ENCODE measurements around the gene TEAD1.
"Not testable (repeated sequence)": the region's sequence is repeated elsewhere in the genome, so short reads cannot be mapped to it uniquely, and the experiment has no call there.

The TEAD1 gene

GRCh38 chr11:12864316-12865156 is 190.3 kb downstream of the TEAD1 start:
- Mint-ChIP-seq H3K4me3 (no peak overlapping the region), H3K27me3 (peaks cover 48% of the 10 kb centered on the region), H3K27ac (no peak overlapping the region), H3K9me3 (no peaks in the 10 kb centered on the region), H3K4me1 (ENCODE audit: low read depth) (peaks cover 5% of the 10 kb centered on the region), H3K36me3 (ENCODE audit: low read depth) (no peaks in the 10 kb centered on the region)

GRCh38 chr11:12865863-12866595 is 191.8 kb downstream of the TEAD1 start:
- Mint-ChIP-seq H3K4me3 (no peak overlapping the region), H3K27ac (no peak overlapping the region), H3K36me3 (ENCODE audit: low read depth) (no peaks in the 10 kb centered on the region), H3K9me3 (no peaks in the 10 kb centered on the region), H3K4me1 (ENCODE audit: low read depth) (peaks cover 5% of the 10 kb centered on the region), H3K27me3 (peaks cover 47% of the 10 kb centered on the region)

GRCh38 chr11:12867531-12867930 is 193.3 kb downstream of the TEAD1 start:
- peaks cover 5% of the 10 kb centered on the region for H3K4me1 Mint-ChIP-seq (ENCODE audit: low read depth)
- H3K9me3 Mint-ChIP-seq = no peaks in the 10 kb centered on the region
- H3K36me3 Mint-ChIP-seq (ENCODE audit: low read depth) = no peaks in the 10 kb centered on the region
- H3K4me3 Mint-ChIP-seq = no peak overlapping the region
- H3K27ac Mint-ChIP-seq = no peak overlapping the region
- H3K27me3 Mint-ChIP-seq = peaks cover 42% of the 10 kb centered on the region

- Mint-ChIP-seq H3K9me3 (no peaks in the 10 kb centered on the region), H3K36me3 (ENCODE audit: low read depth) (no peaks in the 10 kb centered on the region), H3K27ac (no peak overlapping the region), H3K4me1 (ENCODE audit: low read depth) (peaks cover 5% of the 10 kb centered on the region), H3K4me3 (no peak overlapping the region), H3K27me3 (peaks cover 33% of the 10 kb centered on the region)
Observed at GRCh38 chr11:12868315-12869073, 194.3 kb downstream of the TEAD1 start.

- Mint-ChIP-seq H3K27me3 (peaks cover 22% of the 10 kb centered on the region), H3K27ac (no peak overlapping the region), H3K36me3 (ENCODE audit: low read depth) (no peaks in the 10 kb centered on the region), H3K4me3 (no peak overlapping the region), H3K9me3 (no peaks in the 10 kb centered on the region), H3K4me1 (ENCODE audit: low read depth) (no peaks in the 10 kb centered on the region)
Observed at GRCh38 chr11:12871241-12871640, 197.0 kb downstream of the TEAD1 start.

GRCh38 chr11:12871788-12872321 is 197.6 kb downstream of the TEAD1 start:
- Mint-ChIP-seq H3K9me3 (no peaks in the 10 kb centered on the region), H3K4me1 (ENCODE audit: low read depth) (no peaks in the 10 kb centered on the region), H3K36me3 (ENCODE audit: low read depth) (no peaks in the 10 kb centered on the region), H3K27me3 (peaks cover 28% of the 10 kb centered on the region), H3K4me3 (no peak overlapping the region), H3K27ac (no peak overlapping the region)

GRCh38 chr11:12876340-12876739 is 202.1 kb downstream of the TEAD1 start:
- H3K27ac Mint-ChIP-seq = no peak overlapping the region
- no peaks in the 10 kb centered on the region for H3K36me3 Mint-ChIP-seq (ENCODE audit: low read depth)
- H3K4me1 Mint-ChIP-seq (ENCODE audit: low read depth) = no peaks in the 10 kb centered on the region
- no peak overlapping the region for H3K4me3 Mint-ChIP-seq
- no peaks in the 10 kb centered on the region for H3K9me3 Mint-ChIP-seq
- H3K27me3 Mint-ChIP-seq = peaks cover 18% of the 10 kb centered on the region

GRCh38 chr11:12876988-12877387 is 202.8 kb downstream of the TEAD1 start:
- no peaks in the 10 kb centered on the region for H3K9me3 Mint-ChIP-seq
- no peak overlapping the region for H3K27ac Mint-ChIP-seq

GRCh38 chr11:12877508-12877907 is 203.3 kb downstream of the TEAD1 start:
- not testable (repeated sequence) for H3K4me3 Mint-ChIP-seq; H3K9me3 Mint-ChIP-seq; H3K36me3 Mint-ChIP-seq (ENCODE audit: low read depth); H3K27ac Mint-ChIP-seq; H3K4me1 Mint-ChIP-seq (ENCODE audit: low read depth)
- H3K27me3 Mint-ChIP-seq = peaks cover 18% of the 10 kb centered on the region

More at GRCh38 chr11:12876988-12877387, 202.8 kb downstream of the TEAD1 start:
- H3K27me3 Mint-ChIP-seq = peaks cover 18% of the 10 kb centered on the region
- H3K36me3 Mint-ChIP-seq (ENCODE audit: low read depth) = no peaks in the 10 kb centered on the region
- H3K4me1 Mint-ChIP-seq (ENCODE audit: low read depth) = no peaks in the 10 kb centered on the region
- H3K4me3 Mint-ChIP-seq = no peak overlapping the region

GRCh38 chr11:12880327-12880726 is 206.1 kb downstream of the TEAD1 start:
- Mint-ChIP-seq H3K27me3 (peaks cover 9% of the 10 kb centered on the region), H3K36me3 (ENCODE audit: low read depth) (no peaks in the 10 kb centered on the region), H3K9me3 (no peaks in the 10 kb centered on the region), H3K27ac (no peak overlapping the region), H3K4me3 (no peak overlapping the region), H3K4me1 (ENCODE audit: low read depth) (no peaks in the 10 kb centered on the region)

- Mint-ChIP-seq H3K27me3 (no peaks in the 10 kb centered on the region), H3K9me3 (no peaks in the 10 kb centered on the region), H3K4me1 (ENCODE audit: low read depth) (no peaks in the 10 kb centered on the region)
Observed at GRCh38 chr11:12882670-12883069, 208.4 kb downstream of the TEAD1 start.

GRCh38 chr11:12884751-12885318 is 210.6 kb downstream of the TEAD1 start:
- Mint-ChIP-seq H3K27me3 (peaks cover 8% of the 10 kb centered on the region), H3K4me1 (ENCODE audit: low read depth) (no peaks in the 10 kb centered on the region), H3K4me3 (no peak overlapping the region), H3K9me3 (no peaks in the 10 kb centered on the region), H3K36me3 (ENCODE audit: low read depth) (no peaks in the 10 kb centered on the region), H3K27ac (no peak overlapping the region)

More at GRCh38 chr11:12882670-12883069, 208.4 kb downstream of the TEAD1 start:
- Mint-ChIP-seq H3K27ac (no peak overlapping the region), H3K36me3 (ENCODE audit: low read depth) (no peaks in the 10 kb centered on the region), H3K4me3 (no peak overlapping the region)

GRCh38 chr11:12885717-12886239 is 211.6 kb downstream of the TEAD1 start:
- Mint-ChIP-seq H3K27ac (no peak overlapping the region), H3K27me3 (peaks cover 8% of the 10 kb centered on the region), H3K36me3 (ENCODE audit: low read depth) (no peaks in the 10 kb centered on the region), H3K4me3 (no peak overlapping the region), H3K9me3 (no peaks in the 10 kb centered on the region), H3K4me1 (ENCODE audit: low read depth) (no peaks in the 10 kb centered on the region)

- no peak overlapping the region for H3K4me3 Mint-ChIP-seq
- H3K27ac Mint-ChIP-seq = no peak overlapping the region
- H3K4me1 Mint-ChIP-seq (ENCODE audit: low read depth) = no peaks in the 10 kb centered on the region
- H3K9me3 Mint-ChIP-seq = no peaks in the 10 kb centered on the region
- peaks cover 12% of the 10 kb centered on the region for H3K27me3 Mint-ChIP-seq
- H3K36me3 Mint-ChIP-seq (ENCODE audit: low read depth) = no peaks in the 10 kb centered on the region
Observed at GRCh38 chr11:12886508-12886907, 212.3 kb downstream of the TEAD1 start.
